ENCODE results near the gene KDM8. TPM values are rescaled to one million over a fixed set of nuclear protein-coding genes. Genes with fewer than 3 reads are reported as not detected.

KDM8 gene
- total RNA-seq, 1 experiment from 2014 or later = 7.9 TPM

- no peak for DNase-seq (ENCODE audit: low read depth, low spot score)
- Histone ChIP-seq H3K9me3 (ENCODE audit: control insufficient read depth, insufficient read depth, low read depth, low read length) (no peaks in the 10 kb centered on the region), H3K36me3 (ENCODE audit: control insufficient read depth, insufficient read depth, low read length) (no peaks in the 10 kb centered on the region), H3K27ac (ENCODE audit: low read length) (no peak overlapping the region), H3K4me3 (ENCODE audit: low read depth in 2 of 2, low read length in 2 of 2) (no peak overlapping the region), H3K27me3 (ENCODE audit: control insufficient read depth, insufficient read depth, low read length) (no peaks in the 10 kb centered on the region), H3K4me1 (ENCODE audit: control insufficient read depth, insufficient read depth, low read length) (peaks cover 4% of the 10 kb centered on the region; the same call in 1 of the 2 replicates)
- intact Hi-C loops (cut with micrococcal nuclease; ENCODE audit: unreplicated experiment) = no loop called here
- in situ Hi-C loops (cut with HindIII; ENCODE audit: low pct_unique_long_range_greater_than_20kb, low sequenced_read_pairs) = no loop called here
- no TSS peak for BruUV-seq (replicated peaks)
- CTCF ChIA-PET = no interaction called here
- TF ChIP-seq CTCF (IDR thresholded peaks at IDR 0.05) (no peak), SIN3A (IDR thresholded peaks at IDR 0.05; ENCODE audit: borderline replicate concordance, insufficient read depth, low read depth, low read length) (no peak), REST (IDR thresholded peaks at IDR 0.05; ENCODE audit: insufficient read depth in 1 of 2, low read depth in 2 of 2, low read length in 1 of 2) (no peak), TCF7L2 (IDR thresholded peaks at IDR 0.05; ENCODE audit: low read depth, low read length) (no peak), POLR2AphosphoS5 (IDR thresholded peaks at IDR 0.05; ENCODE audit: low read depth, low read length) (no peak)
- no peak for ATAC-seq
- POLR2A ChIA-PET = no interaction called here
These were observed 5.5 kb downstream of the KDM8 start for GRCh38 chr16:27208796-27209195.

- no peaks in the 10 kb centered on the region for H3K36me3 ChIP-seq (ENCODE audit: control insufficient read depth, insufficient read depth, low read length)
- peaks cover 1% of the 10 kb centered on the region; the same call in 1 of the 2 replicates for H3K4me1 ChIP-seq (ENCODE audit: control insufficient read depth, insufficient read depth, low read length)
- TF ChIP-seq REST (IDR thresholded peaks at IDR 0.05; ENCODE audit: insufficient read depth in 1 of 2, low read depth in 2 of 2, low read length in 1 of 2) = no peak
- no peak for TF ChIP-seq TCF7L2 (IDR thresholded peaks at IDR 0.05; ENCODE audit: low read depth, low read length)
- TF ChIP-seq CTCF (IDR thresholded peaks at IDR 0.05) = no peak
- no peak for TF ChIP-seq POLR2AphosphoS5 (IDR thresholded peaks at IDR 0.05; ENCODE audit: low read depth, low read length)
- no peak for TF ChIP-seq SIN3A (IDR thresholded peaks at IDR 0.05; ENCODE audit: borderline replicate concordance, insufficient read depth, low read depth, low read length)
- intact Hi-C loops (cut with micrococcal nuclease; ENCODE audit: unreplicated experiment) (no loop called here), in situ Hi-C loops (cut with HindIII; ENCODE audit: low pct_unique_long_range_greater_than_20kb, low sequenced_read_pairs) (no loop called here)
- DNase-seq (ENCODE audit: low read depth, low spot score) = no peak
- no peak overlapping the region for H3K27ac ChIP-seq (ENCODE audit: low read length)
- no peaks in the 10 kb centered on the region for H3K27me3 ChIP-seq (ENCODE audit: control insufficient read depth, insufficient read depth, low read length)
- ChIA-PET POLR2A (no interaction called here), CTCF (no interaction called here)
- H3K4me3 ChIP-seq (ENCODE audit: low read depth in 2 of 2, low read length in 2 of 2) = no peak overlapping the region
- ATAC-seq = no peak
- H3K9me3 ChIP-seq (ENCODE audit: control insufficient read depth, insufficient read depth, low read depth, low read length) = no peaks in the 10 kb centered on the region
- no TSS peak for BruUV-seq (replicated peaks)
These were observed 6.3 kb downstream of the KDM8 start for GRCh38 chr16:27209591-27209990.

Data from Panc1 (cell line).